HG03135 (cell line): Measurements from ENCODE around the gene EBF3.

Experiments used
- ATAC-seq: cut with Tn5 transposase; IDR thresholded peaks from one replicate; pipeline ENCODE4 v1.9.1; 2021; ENCODE audit warnings: mild to moderate bottlenecking, moderate library complexity; ENCODE audit not compliant: unreplicated experiment

The EBF3 gene

DNA sequence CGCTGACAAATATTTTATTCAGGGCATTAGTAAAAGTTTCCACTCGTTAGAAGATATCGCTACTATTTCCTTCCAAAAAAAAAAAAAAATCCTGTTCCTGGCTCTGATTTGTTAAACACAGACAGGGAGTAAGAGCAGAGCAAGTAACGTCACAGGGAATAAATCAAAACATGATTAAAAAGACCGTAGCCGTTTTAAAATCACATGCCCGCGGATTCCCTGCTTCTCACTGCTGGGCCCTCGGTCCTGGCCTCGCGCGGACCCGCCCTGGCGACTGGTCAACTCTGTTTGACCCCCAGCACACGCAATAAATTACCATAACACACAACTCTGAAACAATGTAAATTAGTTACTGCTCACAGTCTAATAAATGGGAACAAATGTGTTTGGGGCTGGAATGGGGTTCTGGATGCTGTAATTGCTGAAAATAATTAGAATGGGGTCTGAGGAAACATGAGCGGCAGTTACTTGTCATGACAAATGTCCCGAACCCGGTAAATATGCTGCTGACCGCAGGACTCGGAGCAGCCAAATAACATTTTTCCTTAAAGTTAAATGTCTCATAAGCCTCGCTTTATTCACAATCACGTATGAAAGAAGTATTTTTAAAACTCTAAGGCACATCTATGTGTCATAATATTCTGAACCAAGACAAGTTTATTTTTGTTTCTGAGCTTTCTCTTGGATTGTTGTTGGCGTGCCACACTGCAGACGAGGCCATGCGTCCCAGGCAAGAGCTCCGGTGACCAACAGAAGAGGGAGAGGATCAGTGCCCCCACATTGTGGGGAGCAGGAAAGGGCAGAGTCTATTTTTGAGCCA, 17.9 kb downstream of the EBF3 start:
- ATAC-seq = no peak

DNA sequence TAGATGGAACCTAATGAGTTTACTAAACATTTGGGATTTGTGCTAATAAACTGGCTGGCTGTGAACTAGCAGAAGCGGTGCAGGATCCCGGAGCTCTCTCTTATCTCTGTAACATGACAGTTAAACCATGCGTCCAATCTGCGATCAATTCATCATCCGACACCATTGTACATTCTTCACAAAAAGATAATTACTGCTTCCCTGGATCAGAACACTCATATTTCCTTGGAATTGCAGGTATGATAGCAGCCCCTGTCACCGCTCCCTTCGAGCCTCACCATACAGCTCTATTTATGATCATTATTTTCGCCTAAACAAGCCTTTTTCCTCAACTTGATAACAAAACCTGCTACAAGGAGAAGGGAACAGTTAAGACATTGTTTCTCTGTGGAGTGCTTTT, 18.5 kb downstream of the EBF3 start:
- no peak for ATAC-seq

DNA sequence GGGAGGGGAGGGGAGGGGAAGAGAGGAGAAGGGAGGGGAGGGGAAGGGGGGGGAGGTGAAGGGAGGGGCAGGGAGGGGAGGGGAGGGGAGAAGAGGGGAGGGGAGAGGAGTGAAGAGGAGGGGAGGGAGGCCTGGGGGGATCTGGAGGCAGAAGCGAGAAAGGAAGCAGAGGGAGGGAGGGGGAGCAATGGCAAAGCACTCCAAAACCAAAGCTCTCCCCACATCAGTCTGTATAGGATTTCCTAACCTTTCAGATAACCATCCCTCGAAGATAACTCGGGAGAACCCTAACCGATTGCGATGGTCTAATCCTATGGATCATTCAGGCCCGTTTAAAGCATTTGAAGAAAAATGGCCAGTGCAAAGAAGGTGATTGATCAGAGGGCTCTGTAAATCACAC, 19.0 kb downstream of the EBF3 start:
- no peak for ATAC-seq

DNA sequence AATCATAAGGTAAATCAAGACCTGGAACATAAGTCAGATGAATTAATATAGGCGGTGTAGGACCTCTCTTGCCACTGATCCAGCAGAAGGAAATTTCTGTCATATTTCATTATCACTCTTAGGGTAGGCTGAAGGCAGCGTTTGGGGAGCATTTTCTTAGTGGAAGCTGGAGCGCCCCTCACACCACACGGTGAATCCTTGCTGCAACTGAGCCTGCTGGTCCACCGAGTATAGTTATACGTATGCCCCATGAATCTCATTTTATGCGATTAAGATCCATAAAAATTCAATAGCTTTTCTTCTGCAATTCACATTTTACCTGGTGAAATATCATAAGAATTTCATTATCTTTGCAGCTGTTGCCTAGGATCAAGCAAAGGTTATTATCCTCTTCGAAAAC, 19.6 kb downstream of the EBF3 start:
- no peak for ATAC-seq

DNA sequence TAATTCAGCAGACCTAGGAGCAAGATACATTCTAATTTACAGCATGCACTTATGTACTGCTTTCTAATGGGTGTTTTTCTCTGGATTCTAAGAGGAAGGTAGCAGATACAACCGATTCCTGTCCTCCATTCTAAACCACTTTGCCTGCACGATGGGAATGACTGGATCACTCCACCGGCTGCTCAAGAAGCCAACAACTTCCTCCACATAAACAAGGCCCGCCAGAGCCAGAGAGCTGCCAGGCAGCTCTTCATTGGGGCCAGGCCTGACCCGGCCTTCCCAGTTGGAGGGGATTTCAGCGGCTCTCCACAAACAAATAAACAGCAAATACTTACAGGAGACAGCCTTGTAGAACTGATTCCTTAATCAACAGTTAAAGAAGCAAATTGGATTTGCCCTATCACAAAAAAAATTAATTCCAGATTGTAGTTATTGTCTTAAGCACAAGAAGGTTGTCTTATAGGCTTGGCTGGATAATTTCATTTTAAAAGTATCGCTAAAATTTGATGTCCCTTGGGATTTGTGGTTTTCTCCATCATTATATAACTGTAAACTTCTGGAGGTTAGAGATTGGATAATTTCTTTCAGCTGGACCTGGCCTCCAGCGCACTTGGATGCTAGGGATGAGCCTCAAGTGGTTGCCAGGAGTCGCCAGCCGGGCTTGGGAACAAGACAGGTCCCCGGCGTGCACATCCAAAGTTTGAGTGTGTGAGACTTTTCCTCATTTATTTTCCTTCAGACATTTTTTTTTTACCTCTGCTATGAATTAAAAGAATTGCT, 20.9 kb downstream of the EBF3 start:
- ATAC-seq = no peak

DNA sequence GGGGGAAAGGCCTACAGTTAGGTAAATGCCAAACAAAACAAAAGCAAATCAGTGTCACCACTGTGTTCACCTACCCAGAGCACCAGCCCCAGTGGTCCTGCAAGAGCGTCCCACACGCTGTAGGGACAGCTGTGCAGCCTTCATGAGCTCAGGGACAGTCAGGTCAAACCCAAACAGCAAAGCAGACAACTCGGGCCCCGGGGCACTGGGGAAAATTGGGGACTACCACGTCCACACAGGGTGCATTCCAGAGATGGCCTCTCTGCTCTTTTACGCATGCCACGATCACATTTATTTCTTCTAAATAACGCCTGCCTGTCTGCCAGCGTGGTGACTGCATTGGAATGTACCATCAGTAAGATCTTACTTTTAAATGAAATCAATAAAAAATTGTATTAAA, 21.7 kb downstream of the EBF3 start:
- no peak for ATAC-seq

DNA sequence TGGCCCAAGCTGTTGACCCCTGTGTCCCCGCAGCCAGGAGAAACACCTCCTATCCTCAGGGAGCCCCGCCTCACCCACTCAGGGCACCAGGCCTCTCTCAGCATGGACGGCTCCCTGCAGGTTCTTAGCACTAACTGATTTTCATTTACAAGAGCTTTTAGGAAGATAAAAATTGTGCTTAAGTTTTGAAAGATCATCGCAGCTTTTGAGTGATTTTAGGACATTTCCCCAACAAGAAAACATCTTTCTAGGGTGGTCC, 22.1 kb downstream of the EBF3 start:
- no peak for ATAC-seq

DNA sequence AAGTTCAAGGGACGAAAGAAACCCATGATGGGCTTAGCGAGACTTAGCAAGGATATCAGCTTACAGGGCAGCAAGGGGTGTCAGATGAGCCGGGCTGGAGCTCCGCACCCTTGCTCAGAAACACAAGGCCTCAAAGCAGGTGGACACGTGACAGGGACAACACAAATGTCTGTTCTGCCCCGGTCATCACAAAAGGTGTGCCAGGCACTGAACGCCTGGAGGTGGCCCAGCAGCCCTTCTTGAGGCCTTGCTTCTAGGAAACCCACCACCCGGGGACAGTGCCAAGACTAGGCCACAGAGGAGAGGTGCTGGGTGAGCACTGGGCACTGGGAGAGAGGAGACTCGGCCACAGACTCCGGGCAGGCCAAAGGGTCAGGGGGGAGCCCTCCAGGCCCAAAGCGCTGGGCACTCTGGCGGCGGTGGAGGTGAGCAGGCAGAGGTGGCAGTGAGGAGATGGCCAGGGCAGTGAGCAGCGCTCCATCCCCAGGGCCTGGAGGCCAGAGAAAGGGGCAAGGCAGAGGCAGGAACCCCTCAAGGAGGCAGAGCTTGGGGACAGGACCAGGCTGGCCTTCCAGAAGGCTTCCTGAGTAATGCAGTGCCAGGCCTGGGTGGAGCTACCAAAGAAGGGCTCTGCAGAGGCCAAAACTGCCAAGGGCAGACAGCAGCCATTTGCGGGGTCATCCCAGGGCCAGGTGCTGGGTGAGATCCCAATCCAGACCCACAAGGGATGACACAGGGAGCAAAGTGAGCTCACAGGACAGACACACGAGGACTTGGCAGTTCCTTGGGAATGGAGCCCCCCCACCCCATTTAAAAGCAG, 22.7 kb downstream of the EBF3 start:
- no peak for ATAC-seq

DNA sequence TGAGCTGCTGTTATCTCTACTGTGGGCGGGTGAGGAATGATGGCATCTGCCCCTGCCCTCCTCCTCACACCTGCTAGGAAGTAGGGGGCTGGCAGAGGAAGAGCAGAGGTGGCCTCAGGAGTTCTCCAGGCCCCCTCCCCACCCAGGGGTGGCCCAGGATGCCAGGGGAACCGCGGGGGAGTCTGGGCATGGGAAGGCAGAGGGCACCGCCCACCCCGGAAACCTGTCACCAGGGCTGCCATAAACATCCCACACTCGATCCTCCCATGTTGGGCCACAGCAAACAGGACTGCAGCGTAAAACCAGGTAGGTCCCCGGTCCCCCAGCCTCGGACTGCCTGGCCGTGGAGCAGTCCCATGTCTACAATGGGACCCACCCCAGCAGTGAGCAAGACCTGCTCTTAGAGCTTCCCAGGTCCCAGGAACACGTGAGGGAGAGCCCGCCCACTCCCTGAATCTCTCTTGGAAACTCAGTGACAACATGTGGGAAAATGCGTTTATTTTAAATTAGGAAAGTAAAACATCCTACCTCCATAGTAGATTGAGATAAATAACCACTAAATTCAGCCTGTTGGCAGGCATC, 23.4 kb downstream of the EBF3 start:
- ATAC-seq = no peak

DNA sequence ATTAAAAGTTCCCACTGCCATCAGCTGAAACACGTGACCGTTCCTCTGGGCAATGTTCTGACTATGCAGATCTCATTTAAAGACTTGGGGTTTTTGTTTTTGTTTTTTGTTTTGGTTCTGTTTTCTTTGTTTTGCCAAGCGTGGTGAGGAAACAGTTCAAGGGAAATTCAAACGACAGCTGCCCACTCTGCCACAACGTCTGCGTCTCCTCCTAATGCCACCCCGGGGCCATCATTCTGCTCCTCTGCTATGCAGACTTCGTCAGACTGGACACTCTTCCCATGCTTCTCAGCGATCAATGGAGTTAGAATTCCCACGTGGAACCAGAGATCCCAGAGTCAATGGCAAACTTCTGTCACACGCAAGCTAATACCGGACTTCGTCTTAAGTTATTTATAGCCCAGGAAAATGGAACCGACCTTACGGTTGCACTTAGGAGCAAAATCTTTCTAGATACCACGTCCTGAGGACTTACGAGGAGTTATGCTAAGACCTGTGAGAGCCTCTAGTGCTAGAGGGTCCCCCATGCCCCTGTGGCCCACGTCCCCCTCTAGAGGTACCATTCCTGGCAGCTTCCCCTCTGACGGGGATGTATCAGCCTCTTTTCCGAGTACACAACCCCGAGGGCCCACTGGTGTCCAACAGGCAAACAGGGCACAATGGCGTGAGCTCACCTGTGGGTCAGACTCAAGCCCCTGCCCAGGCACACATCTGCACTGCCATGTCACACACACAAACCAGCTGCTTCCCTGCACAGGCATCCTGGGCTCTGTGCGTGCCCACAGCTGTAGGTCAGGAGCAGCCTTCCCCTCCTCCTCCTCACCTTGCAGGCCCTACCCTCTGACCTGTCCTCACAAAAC, 24.4 kb downstream of the EBF3 start:
- no peak for ATAC-seq

DNA sequence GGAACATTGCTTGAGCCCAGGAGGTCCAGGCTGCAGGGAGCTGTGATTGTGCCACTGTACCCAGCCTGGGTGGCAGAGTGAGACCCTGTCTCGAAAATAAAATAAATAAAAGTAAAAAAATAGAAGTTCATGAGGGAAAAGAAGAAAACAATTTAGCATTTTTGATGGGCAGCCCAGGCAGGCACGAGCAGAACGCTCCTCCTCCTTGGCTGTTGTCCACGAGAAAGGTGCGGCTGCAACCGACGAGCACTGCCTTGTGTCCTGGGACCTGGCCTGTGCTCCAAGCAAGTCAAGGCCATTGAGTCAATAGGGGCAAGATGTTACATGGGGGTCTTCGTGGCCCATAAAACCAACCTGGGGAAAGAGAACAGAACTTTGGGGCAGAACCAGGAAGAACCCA, 25.6 kb downstream of the EBF3 start:
- no peak for ATAC-seq

DNA sequence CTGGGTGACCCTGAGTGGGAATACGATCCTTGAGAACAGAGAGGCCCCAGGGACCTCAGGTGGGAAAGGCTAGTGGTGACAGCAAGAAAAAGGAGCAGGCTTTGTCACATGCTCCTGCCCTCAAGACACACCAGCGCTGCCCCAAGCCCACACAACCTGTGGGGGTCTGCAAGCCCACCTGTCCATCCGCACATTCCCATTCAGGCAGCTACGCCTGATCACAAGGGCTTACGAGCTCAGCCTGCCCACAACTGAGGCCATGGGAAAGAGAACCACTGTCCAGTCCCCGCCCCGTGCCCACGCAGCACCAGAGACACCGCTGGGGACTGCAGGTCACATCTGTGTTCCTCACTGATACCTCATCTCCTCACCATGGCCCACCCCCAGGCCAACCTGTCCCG, 26.7 kb downstream of the EBF3 start:
- no peak for ATAC-seq

DNA sequence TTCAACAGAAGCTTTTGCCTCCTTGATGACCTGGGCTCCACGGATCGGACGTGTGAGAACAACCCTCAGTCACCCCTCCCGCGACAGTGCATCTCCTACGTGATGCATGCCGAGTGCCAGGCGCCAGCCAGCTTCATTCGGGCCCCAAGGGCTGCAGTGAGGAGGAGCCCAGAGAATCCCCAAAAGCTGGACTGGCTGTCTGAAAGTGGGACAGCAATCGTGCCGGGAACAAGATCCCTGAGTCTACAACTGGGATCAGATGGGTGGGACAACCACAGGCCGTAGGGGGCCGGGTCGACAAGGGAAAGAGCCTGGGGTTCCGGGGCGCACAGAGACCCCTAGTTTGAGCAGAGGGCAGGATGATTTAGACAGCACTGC, 27.2 kb downstream of the EBF3 start:
- ATAC-seq = no peak

DNA sequence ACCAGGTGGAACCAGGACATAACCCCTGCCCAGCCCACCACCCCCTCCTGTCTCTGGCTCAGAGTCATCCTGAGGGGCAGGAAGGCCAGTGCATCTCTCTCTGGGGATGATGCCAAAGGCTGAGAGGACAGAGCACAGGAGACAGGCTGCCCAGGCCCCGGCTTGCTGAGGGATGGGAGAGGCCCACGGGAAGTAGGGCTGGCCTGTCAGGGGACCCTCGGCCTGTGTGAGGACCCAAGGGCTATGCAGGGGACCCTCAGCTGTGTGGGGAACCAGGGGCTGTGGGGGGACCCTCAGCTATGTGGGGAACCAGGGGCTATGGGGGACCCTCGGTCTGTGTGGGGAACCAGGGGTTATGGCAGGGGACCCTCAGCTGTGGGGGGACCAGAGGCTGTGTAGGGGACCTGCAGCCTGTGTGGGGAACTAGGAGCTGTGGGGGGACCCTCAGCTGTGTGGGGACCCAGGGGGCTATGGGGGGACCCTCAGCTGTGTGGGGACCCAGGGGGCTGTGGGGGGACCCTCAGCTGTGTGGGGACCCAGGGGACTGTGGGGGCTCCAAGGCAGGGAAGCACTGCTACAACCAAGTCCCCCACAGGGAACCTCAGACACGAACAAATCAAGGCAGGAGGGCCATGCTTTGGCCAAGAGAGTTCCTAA, 27.7 kb downstream of the EBF3 start:
- ATAC-seq = no peak

DNA sequence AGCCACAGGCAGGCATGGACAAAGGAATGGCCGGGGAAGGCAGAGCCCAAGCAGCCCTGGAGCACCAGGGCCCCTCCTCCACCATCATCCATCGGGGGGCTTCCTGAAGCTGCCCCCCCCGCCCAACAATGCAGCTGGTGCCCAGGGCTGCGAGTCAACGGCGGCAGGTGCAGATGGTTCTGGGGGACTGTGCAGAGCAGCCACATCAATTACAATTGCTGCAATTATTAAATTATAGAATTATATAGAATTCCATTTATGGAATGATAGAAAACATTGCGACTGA, 28.3 kb downstream of the EBF3 start:
- ATAC-seq = no peak

DNA sequence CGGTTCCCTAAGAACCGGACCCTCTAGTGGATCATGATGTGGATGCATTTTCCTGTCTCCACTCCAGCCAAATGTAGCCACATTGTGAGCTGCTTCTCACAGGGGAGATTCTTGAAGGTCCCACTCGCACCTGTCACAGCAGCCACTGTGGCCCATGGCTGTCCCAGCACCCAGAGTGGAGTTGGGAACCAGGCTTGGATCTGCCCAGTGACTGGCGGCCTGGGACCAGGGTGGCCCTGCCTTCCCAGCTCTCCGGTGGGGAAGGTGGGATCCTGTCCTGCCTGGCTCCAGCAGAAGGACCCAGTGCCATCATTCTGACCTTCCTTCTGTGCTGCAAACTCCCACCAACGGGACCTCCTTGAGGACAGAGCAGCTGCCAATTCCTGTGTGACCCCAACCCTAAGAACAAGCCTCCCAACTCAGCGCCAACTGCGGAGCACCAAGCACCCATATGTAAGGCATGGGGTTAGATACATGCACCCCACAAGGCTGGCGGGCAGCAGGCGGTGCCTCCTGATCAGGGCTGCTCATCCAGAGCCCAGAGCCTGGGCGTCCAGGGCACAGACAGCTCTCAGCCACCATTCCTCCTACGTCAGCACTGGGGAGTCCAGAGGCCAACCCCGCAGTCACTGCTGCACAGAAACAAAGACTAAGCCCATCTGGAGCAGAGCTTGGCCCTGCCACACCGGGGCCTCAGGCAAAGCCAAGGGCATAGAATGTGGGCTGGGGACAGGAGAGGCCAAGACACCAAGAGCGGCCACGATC, 28.8 kb downstream of the EBF3 start:
- no peak for ATAC-seq

DNA sequence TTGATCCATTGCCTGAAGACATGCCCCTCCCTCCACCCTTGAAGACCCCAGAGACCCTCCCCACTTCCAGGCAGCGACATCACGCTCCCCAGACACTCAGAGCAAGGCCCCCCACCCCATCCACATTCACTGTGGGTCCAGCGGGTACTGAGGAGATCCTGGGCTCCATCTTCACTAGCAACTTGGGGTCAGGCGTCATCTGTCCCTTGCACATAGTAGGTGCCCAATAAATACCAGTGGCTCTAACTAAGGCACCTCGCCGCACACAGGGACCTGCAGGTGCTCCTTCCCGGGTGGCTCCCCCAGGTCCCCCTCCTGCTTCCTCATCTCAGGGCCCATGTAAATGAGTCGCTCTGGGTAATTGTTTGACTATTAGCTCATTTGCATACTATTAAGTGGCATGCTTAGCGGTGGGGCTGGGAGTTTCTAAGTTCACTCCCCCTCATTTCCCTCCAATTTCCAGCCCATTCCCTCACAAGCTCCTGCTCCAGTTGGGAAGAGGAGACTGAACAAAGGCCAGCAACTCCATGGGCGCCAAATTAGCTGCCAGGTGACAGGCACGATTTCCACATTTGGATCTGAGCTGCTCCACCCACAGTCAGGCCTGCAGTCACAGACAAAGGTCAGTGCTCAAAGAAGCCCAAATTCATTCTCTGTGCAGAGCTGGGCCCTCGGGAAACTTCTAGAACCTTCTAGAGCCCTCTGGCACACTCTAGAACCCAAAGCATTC, 29.7 kb downstream of the EBF3 start:
- ATAC-seq = no peak

DNA sequence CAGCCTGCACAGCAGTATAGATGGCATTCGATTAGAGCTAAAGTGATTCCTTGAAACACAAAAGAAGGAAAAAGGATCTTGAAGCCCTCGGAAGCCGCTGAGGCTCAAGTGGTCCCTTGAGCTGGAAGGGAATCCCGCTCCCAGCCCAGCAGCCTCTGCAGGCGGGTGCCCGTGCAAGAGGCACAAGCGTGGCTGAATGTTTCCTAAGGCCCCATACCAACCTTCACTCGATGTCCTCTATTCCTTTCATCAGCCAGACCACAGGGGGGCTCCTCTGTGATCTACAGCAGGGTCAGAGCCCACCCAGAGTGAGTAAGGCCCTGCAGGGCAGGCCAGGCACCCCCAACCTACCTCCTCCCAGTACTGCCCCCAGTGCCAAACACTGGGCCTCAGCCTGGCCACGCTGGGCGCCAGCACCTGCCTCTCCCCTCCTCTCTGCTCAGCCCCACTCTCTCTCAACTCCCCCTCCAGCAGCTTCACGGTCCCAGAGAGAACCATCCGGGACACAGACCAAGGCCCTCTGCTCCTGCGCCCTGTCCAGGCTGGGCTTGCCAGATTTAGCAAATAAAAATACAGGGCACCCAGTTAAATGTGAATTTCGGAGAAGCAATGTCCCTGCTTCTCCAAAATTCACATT, 30.5 kb downstream of the EBF3 start:
- ATAC-seq = no peak
